DMS114 treated with DMSO at 0.1 percent for 48 hours (cell line): Measurements from ENCODE around the gene CSNK1G2.
A peak's percentile ranks its signal among the peaks of the same experiment; 100 is the strongest.

Source experiments
- DNase-seq: peaks from one replicate; lab custom pipeline; 2025; ENCODE audit not compliant: unreplicated experiment; lab: John Stamatoyannopoulos, UW

Gene CSNK1G2

DNA sequence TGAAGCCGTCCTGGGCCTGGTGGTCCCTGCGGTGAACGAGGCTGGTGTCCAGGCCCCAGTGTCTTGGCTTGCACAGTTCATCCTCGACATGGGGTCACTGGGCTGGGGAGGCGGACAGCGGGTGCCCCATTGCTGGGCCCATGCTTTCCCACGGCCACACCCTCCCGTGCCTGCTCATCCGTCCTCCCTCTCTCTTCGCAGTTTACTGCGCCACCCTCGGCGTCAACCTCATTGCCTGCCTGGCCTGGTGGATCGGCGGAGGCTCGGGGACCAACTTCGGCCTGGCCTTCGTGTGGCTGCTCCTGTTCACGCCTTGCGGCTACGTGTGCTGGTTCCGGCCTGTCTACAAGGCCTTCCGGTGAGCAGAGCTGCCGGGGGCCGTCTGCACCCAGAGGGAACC, 23.0 kb upstream of the CSNK1G2 start:
- no peak for DNase-seq

- DNase-seq, result no peak
Measured at GRCh38 chr19:1918975-1919374, 22.0 kb upstream of the CSNK1G2 start.

- DNase-seq, result no peak
Measured at GRCh38 chr19:1920644-1921043, 20.3 kb upstream of the CSNK1G2 start.

DNA sequence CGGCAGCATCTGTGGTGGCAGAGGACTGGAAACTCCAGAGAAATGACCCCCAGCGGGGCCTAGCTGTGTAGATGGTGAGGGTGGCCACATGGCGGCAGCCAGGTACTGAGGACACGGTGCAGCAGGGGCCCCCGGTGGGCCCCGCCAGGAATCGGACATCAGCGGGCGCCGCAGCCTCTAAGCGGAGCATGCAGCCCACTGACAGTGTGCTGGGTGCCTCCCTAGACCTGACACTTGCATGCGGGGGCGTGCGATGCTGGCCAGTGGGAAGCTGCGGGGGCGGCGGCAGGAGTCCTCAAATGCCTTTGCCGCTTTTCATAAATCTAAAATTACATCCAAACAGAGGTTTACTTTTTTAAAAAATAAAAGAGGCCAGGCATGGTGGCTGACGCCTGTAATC, 19.6 kb upstream of the CSNK1G2 start:
- no peak for DNase-seq

DNA sequence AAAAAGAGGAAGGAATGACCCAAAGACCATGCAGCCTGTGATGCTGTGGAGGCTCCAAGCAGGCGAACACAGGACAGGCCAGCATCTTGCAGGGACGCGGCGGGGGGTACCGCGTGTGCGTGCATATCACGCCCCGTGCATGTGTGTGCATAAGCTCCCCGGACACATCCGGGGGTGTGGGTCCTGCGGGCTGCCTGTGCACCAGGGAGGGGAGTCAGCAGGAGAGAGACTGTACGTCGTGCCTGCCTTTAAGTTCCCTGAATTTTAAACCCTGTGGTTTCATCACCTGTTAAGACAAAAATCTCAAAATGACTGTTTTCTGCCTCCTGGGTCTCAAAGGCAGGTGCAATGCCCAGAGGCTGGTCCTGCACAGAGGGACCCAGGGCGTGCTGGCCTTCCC, 19.1 kb upstream of the CSNK1G2 start:
- DNase-seq, result no peak

GRCh38 chr19:1922803-1923202, 18.2 kb upstream of the CSNK1G2 start:
- DNase-seq, result no peak

DNA sequence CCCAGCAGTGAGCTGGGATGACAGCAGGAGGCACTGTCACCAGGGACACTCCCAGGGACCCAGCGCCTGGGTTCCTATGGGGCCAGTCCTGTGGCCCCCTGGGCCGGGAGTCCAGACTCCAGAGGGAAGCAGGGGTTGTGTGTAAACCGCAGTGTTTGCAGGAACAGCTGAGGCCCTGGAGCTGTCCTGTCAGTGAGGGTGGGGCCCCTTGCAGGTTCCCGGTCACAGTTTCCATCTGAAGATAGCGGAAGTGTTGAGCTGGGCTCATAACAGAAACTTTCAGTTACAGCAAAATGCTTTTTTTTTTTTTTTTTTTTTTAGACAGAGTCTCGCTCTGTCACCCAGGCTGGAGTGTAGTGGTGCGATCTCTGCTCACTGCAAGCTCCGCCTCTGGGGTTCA, 17.7 kb upstream of the CSNK1G2 start:
- no peak for DNase-seq

DNA sequence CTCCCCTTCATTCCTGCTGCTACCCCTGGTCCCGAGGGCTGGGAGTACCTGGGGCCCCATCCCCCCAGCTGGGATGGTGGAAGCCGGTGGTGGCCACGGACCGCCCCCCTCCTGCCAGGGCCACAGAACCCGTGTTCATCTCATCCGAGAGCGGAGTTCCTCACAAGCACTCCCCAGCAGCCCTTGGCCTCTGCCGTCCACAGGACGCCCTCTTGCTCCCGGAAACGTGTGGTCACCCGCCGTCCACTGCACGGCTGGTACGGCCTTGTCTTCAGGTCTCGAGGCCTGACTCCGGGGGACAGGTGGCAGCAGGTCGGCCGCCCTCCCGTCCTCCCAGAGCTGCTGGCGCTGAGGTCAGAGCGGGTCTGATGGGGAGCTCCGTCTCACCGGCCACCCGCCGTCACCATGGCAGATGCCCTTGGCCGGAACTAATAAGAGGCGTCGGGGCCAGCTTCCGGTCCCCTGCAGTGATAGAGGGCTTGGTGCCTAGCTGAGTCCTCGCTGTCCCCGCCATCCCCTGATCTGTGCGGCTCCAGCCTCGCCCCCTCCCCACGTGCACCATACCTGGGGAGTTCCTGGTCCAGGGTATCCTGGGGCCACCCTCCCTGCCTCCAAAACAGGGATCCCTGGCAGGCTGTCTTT, 16.5 kb upstream of the CSNK1G2 start:
- no peak for DNase-seq

GRCh38 chr19:1925544-1925943, 15.4 kb upstream of the CSNK1G2 start:
- DNase-seq, result no peak

DNA sequence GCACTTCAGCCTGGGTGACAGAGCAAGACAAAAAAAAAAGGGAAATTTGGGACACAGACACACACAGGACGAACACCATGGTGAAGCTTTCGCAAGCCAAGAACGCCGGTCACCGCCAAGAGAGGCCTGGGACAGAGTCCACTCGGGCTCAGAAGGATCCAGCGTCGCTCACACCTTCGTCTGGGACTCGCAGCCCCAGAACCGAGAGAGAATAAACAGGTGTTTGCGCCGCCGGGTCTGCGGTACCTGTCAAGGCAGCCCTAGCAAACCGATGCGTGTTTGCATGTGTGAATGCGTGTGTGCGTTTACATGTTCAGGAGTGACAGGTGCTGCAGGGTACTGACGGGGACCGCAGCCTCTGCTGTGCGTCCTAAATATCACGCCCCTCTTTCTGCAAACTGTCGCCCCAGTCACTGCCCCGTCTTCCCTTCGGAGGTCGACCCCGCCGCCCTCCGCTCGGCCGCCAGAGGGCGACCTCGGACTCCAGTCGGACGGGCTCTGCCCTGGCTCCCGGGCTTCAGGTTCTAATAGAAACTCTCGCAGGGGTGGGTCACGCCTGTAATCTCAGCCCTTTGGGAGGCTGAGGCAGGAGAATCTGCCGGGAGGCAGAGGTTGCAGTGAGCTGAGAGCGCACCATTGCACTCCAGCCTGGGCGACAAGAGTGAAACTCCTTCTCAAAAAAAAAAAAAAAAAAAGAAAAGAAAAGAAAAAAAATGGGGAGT, 11.8 kb upstream of the CSNK1G2 start:
- DNase-seq, result peak; percentile 12

DNA sequence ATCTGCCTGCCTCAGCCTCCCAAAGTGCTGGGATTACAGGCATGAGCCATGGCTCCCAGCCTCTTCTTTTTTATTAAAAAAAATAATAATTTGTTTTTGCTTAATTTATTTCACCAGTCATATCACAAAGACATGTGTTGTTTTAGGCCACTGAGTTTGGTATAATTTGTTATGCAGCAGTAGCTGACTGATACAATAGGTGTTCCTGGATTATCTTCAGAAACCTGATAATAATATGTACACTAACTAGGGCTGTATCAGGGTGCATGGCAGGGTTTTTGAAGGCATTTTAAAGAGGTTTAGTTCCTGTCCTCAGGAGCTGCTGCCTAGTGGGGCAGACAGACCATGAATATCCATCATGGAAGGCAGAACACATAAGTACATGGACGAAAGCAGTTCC, 9.5 kb upstream of the CSNK1G2 start:
- no peak for DNase-seq

DNA sequence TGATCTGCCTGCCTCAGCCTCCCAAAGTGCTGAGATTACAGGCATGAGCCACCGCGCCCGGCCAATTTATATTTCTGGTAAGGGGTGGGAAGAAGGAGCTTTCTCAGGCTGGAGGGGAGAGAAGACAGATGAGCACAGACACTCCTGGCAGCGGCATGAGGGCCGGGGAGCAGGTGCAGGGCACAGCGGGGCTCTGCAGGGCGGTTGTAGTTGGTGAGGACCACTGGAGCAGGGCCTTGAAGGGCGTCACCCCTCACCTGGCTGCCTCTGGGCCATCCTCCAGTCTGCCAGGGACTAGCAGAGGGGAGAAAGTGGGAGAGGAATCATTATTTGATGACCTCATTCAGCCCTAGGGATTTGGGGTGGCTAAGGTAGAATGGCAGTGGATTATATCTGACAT, 8.6 kb upstream of the CSNK1G2 start:
- no peak for DNase-seq

DNA sequence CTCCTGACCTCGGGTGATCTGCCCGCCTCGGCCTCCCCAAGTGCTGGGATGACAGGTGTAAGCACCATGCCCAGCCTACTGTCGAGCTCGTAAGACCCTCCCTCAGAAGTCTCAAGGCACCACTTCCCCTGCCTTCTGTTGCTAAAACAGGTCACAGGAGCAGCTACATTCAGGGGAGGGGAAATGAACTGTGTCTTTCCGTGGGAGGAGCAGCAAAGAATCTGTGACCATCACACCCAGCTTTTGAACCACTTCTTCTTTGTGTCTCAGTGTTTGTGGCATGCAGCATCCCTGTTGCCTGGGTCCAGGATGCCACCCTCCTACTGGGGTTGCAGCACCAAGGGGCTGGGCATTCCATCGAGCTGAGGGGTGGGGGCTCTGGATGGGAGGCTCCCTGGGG, 7.7 kb upstream of the CSNK1G2 start:
- DNase-seq, result no peak

- no peak for DNase-seq
Measured at GRCh38 chr19:1933942-1934341, 7.0 kb upstream of the CSNK1G2 start.

DNA sequence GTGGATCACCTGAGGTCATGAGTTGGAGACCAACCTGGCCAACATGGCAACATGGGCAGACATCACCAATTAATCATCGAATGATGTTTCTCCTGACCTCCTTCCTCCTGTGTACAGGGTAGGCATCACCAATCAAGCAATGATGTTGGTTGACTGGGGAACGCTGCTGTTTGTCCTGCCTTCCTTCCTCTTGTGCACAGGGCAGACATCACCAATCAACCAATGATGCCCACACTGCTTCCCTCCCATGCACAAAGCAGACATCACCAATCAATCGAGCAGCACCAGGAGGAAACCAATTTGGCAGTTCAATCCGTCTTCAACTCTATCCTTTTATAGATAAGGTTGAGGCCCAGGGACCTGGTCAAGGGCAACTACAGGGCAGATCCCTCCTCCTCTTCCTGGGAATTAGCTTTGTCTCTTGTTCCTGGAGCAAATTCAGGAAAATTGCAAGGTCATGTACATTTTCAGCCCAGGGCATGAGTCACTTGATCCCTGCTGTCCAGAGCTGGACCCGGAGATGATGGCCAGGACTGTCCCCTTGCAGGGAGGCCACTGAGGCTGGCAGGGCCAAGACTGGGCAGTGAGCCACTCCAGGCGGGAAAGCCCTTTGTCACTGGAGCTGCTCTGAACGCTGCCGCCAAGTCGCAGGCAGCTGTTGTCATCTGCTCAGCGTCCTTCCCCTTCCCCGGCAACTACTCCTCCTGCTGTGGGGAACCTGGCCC, 5.3 kb upstream of the CSNK1G2 start:
- no peak for DNase-seq

DNA sequence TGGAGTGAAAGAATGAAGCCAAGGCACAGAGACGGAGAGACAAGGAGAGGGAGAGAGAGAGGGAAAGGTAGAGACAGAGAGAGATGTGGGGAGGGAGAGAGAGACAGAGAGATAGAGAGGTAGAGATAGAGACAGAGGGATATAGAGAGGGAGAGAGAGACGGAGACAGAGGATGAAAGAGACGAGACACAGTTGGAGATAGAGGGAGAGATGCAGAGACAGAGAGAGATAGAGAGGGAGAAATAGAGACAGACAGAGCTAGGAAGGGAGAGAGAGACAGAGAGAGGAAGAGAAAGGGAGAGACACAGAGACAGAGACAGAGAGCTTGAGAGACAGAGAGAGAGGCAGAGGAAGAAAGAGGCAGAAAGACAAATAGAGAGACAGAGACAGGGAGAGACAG, 4.5 kb upstream of the CSNK1G2 start:
- DNase-seq, result no peak

DNA sequence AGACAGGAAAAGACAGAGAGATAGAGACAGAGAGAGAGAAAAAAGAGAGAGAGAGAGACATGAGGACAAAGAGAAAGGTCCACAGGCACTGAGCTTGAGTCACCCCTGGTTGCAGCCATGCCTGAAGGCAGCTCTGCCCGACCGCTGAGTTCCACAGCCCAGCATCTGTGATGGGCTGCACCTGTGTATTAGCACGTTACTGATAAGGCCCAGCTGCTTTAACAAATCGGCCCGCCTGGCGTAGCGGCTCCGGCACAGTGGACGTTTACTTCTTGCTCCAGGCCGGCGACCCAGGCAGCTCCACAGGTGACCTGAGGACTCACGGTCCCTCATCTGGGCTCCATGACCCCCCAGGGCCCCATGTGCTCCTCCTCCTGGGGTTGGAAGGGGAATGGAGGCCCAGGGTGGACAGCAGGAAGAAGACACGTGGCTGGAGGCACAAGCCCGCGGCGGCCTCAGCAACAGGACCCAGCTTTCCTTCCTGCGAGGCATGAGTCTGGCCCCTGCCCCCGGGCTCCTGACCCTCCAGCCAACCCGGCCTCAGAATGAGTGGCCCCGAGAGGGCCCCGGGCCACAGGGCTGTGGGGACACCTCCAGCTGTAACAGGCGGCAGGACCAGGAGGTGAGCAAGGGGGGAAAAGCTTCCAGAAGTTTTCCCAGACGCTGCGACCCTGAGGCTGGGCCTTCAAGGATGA, 3.9 kb upstream of the CSNK1G2 start:
- no peak for DNase-seq

DNA sequence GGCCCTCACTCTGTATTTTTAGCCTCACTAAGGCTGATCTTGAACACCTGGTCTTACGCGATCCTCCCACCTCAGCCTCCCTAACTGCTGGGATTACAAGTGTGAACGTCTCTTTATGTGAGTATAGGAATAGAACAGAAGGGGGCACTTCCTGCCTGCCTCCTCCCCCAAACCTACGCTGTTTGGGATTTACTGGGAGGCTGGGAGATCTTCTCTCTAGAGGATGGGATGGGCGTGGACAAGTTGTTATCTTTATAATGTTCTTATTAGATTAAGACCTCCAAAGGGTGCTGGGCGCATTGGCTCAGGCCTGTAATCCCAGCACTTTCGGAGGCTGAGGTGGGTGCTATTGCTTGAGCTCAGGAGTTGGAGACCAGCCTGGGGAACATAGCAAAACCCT, 2.9 kb upstream of the CSNK1G2 start:
- no peak for DNase-seq

GRCh38 chr19:1942078-1942933, 1.3 kb downstream of the CSNK1G2 start:
- DNase-seq, result no peak

DNA sequence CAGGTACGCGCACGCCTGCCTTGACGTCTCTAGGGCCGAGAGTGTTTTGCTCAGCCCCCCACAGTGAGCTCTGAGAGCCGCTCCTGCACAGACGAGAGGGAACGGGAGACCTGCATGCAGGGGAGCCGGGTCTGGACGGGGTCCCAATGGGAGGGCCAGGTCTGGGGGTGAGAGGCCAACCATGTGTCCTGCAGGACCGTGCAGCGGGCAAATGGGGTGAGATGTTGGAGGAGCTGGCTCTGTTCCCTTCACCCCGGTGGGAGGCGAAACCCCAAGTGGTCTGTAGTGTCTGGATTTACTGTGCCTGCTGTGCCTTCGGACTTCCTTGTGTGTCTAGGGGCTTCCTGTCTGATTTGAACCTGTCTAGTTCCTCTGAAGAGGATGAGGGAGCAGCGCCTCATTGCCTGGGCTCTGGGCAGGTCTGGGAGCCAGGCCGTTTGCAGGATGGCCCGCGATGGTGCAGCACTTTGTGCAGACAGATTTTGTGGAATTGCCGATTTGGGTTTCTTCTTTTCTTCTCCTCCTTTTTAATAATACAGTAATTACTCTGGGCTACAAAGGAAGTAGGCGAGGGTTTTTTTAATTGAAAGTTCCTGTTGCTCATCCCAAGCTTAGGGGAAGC, 2.1 kb downstream of the CSNK1G2 start:
- no peak for DNase-seq
